Middle frontal gyrus (tissue), 1 donor: ENCODE measurements around the gene UAP1L1.

Source experiments
- DNase-seq: peaks from one replicate; pipeline ENCODE4 v3.0.0-alpha.2; 2015; ENCODE audit warnings: low spot score; ENCODE audit errors: extremely low spot score

UAP1L1 gene

GRCh38 chr9:137095664-137096517 is 18.6 kb downstream of the UAP1L1 start:
- DNase-seq = no peak

- no peak for DNase-seq
Measured at GRCh38 chr9:137096785-137097546, 19.6 kb downstream of the UAP1L1 start.

GRCh38 chr9:137097761-137098462 is 20.6 kb downstream of the UAP1L1 start:
- DNase-seq = no peak

GRCh38 chr9:137099231-137099630 is 21.9 kb downstream of the UAP1L1 start:
- DNase-seq = no peak

GRCh38 chr9:137103206-137103999 is 26.1 kb downstream of the UAP1L1 start:
- DNase-seq = no peak

GRCh38 chr9:137105814-137106661 is 28.7 kb downstream of the UAP1L1 start:
- DNase-seq = no peak

GRCh38 chr9:137106662-137107250 is 29.4 kb downstream of the UAP1L1 start:
- DNase-seq = no peak

- DNase-seq = no peak
Measured at GRCh38 chr9:137107312-137107921, 30.1 kb downstream of the UAP1L1 start.

- no peak for DNase-seq
Measured at GRCh38 chr9:137107982-137108381, 30.7 kb downstream of the UAP1L1 start.

GRCh38 chr9:137108608-137109249 is 31.4 kb downstream of the UAP1L1 start:
- DNase-seq = no peak

- no peak for DNase-seq
Measured at GRCh38 chr9:137109250-137110146, 32.2 kb downstream of the UAP1L1 start.

GRCh38 chr9:137110147-137110910 is 33.0 kb downstream of the UAP1L1 start:
- DNase-seq = no peak

GRCh38 chr9:137110911-137111787 is 33.8 kb downstream of the UAP1L1 start:
- no peak for DNase-seq

GRCh38 chr9:137111788-137112563 is 34.7 kb downstream of the UAP1L1 start:
- DNase-seq = no peak
